ENCODE results near the gene ATF7IP2.
A peak's percentile ranks its signal among the peaks of the same experiment; 100 is the strongest.
"Not testable (repeated sequence)": the region's sequence is repeated elsewhere in the genome, so short reads cannot be mapped to it uniquely, and the experiment has no call there.

The ATF7IP2 gene, protein sequence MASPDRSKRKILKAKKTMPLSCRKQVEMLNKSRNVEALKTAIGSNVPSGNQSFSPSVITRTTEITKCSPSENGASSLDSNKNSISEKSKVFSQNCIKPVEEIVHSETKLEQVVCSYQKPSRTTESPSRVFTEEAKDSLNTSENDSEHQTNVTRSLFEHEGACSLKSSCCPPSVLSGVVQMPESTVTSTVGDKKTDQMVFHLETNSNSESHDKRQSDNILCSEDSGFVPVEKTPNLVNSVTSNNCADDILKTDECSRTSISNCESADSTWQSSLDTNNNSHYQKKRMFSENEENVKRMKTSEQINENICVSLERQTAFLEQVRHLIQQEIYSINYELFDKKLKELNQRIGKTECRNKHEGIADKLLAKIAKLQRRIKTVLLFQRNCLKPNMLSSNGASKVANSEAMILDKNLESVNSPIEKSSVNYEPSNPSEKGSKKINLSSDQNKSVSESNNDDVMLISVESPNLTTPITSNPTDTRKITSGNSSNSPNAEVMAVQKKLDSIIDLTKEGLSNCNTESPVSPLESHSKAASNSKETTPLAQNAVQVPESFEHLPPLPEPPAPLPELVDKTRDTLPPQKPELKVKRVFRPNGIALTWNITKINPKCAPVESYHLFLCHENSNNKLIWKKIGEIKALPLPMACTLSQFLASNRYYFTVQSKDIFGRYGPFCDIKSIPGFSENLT

DNA sequence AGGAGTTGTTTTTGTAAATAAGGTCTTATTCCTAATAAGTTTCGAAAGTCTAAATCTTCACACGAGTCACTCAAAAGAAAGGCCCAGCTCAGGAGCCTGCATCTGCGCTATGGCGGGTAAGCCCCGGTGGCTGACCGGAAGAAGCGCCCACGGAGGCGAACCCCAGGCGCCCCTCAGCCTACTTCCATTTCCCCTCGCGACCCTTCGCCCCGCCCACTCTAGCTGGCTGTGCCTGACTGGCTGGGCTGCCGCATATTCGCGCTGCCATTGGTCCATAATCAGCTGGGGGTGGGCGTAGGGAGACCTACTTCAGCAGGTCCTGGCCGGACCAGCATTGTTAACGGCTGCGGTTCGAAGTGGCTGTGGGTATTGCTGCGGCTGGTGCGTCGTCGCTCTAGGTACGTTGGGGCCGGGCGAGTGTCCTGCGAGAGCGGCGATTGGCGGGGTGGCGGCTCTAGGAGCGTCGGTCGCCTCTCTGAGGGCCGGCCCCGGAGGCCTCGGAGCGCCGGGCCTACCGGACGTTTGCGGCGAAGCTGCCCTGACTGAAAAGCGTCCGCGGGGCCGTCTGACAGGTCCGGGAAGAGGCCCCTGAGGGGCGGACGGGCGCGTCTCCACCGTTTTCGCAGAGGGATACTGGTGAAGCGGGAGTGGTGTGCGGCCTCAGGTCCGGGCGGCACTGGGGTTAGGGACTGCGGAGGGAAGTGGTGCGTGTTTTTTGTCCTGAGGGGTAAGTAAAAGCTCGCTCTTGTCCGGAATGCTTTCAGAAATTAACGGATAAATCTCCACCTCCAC, at the start of gene ATF7IP2:
TSS of gene ATF7IP2 (plus strand) at position 337 of the 792 bp plus-strand sequence. CDS start 44,560 bp downstream, outside the sequence.
- DNase-seq: peak; percentile 77 to 84

DNA sequence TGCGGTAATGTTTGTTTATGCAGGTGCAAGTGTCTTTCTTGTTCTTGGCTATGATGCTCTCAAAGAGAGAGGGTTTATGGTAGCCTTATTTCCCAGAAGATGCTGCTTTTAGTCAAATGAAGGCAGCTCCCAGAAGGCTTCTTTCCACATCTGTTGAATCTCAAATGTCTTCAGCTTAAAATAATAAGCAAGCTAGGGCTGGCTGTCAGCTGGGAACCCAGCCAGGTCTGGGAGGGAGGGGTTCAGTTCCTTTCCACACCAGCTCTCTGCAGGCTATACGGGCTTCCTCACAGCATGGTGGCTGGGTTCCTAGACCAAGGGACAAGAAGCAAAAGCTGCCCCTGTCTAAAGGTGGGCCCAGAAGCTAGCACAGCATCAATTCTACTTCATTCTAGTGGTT, 47.4 kb upstream of the ATF7IP2 start:
- DNase-seq: no peak

DNA sequence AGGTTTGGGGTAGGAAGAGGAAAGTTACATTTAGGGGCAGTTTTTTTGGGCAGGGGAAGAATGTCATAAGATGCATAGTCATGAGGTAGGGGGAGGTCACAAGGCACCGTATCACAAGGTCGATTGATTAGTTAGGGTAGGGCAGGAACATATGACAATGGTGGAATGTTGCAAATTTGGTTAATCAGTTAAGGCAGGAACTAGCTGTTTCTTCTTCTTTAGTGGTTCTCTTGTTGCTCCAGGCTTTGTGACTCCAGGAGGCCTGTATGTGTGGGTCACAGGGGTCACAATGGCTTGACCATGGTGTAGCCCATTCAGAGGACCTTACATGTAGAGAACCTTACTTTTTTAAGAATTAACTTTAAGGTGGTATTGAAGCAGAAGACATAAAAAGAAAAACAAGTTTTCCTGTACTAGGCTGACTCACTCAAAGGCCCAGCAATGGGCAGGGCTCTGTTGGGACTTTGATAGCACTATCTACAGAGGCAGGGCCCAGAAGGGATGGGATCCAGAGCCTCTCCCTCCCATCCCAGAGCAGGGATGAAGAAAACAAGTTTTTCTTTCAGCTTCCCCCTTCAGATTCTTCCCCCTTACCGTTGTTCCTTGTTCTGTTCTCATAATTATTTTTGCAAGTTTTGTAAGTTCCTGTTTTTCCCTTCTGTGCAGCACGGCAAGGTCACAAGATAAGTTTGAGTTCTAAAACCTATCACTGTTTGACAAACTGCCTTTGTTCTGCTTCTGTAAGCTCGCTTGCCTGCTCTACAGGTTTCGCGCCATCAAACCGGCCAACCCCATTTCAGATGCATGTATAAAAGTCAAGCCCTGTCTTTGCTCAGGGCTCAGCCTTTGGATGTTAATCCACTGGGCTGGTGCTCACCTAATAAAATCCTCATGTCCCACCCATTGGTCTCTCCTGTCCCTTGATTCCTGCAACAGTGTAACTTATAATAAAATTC, 45.8 kb upstream of the ATF7IP2 start:
- no peak for DNase-seq

DNA sequence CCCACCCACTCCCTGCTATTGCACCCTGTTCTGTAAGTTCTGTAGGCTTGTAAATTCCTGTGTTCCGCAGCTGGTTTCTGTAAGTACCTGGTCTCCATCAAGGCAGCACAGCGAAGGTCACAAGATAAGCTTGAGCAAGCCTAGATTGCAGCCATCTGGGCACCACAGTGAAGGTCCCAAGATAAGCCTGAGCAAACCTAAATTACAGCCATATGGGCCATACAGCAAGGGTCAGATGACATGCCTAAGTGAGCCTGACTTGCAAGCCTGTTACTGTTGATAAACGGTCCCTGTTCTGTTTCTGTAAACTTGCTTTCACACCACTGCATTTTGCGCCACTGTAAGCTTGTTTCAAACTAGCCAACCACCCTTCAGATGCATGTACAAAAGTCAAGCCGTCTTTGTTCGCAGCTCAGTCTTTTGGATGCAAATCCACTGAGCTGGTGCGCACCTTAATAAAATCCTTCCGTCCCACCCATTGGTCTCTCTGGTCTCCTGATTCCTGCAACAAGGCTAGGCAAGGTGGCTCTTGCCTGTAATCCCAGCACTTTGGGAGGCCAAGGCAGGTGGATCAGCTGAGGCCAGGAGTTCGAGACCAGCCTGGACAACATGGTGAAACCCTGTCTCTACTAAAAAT, 42.6 kb upstream of the ATF7IP2 start:
- no peak for DNase-seq

DNA sequence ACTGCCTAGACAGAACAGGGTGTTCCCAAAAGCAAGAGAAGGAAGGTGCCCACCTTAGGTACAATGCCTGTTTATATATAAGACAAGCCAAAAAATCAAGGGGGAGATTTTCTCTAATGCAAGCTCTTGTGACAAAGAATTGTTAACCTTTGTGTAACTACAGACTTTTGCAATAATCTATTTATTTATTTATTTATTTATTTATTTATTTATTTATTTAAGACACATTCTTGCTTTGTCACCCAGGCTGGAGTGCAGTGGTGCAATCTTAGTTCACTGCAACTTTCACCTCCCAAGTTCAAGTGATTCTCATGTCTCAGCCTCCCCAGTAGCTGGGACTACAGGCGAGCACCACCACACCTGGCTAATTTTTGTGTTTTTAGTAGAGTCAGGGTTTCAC, 41.2 kb upstream of the ATF7IP2 start:
- DNase-seq: not testable (repeated sequence)

DNA sequence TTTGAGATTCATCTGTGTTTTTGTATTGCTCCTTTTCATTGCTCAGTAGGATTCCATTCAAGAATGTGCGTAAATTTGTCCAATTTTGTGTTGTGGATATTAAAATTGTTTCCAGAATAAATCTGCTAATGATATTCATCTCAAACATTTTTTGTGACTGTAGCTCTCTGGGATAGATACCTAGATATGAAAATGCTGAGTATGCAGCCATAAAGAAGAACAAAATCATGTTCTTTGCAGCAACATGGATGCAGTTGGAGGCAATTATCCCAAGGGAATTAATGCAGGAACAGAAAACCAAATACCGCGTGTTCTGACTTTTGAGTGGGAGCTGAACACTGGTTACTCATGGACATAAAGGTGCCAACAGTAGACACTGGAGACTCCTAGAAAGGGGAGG, 40.2 kb upstream of the ATF7IP2 start:
- no peak for DNase-seq

DNA sequence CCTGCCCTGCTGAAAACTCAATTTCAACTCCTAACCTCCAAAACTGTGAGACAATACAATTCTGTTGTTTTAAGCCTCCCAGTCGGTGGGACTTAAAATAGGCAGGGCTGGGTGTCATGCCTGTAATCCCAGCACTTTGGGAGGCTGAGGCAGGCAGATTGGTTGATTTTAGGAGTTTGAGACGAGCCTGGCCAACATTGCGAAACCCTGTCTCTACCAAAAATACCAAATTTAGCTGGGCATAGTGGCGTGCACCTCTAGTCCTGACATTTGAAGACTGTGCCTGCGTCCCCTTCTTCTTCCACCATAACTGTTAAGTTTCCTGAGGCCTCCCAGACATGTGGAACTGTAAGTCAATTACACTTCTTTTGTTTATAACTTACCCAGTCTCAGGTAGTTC, 36.0 kb upstream of the ATF7IP2 start:
- no peak for DNase-seq

DNA sequence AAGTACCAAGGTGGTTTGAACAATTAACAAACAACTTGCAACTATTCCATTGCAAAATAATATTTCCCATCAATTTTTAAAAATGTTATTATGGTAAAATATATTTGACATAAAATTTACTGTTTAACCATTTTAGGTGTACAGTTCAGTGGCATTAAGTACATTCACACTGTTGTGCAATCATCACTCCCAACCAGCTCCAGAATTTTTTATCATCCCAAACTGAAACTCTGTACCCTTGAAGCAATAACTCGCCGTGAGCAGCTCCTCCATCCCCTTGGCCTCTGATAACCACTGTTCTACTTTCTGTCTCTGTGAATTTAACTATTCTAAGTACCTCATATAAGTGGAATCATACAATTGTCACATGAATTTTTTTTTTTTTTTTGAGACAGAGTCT, 33.6 kb upstream of the ATF7IP2 start:
- DNase-seq: no peak

DNA sequence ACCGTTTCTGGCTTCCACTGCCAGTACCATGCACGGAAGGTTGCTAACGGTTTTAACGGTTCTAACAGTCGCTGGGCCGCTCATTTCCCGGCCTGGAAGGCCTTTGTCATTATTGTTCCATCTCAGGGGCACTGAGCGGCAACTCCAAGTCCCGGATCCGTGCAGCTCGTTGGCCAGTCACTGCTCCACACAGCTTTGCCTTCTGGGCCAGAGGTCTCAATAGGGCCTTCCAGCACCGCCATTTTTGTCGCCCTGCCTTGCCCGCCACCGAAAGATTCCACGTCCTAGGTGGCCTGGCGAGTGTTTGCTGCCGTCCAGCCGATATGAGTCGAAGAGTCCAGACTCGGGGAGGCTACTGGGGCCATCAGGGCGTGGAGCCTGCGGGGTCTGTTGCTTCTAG, 30.3 kb upstream of the ATF7IP2 start:
- DNase-seq: no peak

DNA sequence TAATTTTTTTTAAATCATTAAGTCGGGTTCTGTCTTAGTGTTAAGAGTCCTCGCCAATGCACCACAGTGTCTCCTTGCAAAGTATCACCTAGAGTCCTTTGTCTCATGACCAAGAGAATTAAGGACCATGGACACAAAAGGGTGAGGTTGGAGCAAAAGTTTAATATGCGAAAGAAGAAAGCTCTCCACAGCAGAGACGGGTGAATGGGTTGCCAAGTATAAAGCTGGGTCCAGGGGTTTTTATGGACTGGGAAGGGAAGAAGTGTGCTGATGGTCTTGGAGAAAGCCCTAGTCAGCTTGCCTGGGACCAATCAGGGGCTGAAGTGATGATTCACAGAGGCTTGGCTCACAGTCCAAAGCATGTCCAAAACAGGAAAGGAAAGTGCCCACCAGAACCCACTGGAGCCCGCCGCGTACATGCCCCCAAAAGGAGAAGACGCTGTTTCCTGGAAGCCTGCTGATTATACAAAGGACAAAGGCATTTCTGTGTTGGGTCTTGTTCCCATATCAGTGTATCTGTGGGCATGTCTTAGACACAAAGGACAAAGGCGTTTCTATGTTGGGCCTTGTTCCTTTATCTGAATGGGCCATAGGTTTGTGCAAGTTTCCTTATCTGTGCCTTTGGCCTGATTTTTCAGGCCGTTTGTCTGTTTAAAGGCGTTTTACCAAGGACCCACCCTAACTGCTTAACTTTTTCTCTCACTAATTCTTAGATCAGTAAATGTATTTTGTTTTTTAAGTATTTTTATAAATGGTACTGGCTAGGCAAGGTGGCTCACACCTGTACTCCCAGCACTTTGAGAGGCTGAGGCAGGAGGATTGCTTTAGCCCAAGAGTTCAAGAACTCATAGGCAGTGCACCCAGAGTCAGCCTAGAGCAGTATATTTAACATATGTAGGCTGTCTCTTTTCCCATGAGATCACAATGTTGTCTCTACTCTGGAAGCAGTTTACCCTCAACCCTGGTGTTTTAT, 28.7 kb upstream of the ATF7IP2 start:
- DNase-seq: no peak

DNA sequence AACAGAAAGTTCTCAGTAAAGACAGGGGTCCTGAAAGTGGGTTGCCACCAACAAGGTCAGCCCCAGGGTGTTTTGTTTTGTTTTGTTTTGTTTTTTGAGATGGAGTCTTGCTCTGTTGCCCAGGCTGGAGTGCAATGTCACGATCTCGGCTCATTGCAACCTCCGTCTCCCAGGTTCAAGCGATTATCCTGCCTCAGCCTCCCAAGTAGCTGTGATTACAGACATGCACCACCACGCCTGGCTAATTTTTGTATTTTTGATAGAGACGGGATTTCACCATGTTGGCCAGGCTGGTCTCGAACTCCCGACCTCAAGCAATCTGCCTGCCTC, 24.1 kb upstream of the ATF7IP2 start:
- not testable (repeated sequence) for DNase-seq

DNA sequence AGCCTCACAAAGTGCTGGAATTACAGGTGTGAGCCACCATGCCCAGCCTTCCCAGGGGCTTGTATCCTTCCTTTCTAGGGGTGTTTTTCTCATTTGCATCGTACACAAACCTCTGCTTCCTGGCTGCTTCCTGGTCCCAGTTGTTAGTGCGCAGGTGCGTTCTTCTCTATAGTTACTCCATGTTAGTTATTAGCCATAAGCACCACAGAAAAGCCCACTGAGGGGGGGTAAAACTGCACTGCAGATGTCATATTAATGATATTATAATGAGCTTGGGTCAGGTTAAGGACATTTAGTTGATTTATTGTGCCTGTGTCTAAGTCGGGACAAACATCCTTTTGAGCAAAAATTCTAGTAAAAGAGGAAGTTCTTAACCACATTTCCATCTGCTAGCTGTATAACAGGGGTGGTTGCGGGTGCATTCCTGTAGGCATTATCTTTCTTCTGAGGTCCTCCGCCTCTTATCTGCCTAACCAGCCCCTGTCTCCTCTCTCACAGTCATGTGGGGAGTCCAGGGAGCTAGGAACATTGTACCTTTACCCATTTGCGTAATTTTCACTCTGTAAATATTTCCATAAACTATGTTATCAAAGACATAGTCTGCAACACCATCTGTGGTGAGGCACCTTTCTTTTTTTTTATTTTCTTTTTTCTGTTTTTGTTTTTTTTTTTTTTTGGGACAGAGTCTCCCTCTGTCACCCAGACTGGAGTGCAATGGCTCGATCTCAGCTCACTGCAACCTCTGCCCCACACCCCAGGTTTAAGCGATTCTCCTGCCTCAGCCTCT, 23.6 kb upstream of the ATF7IP2 start:
- no peak for DNase-seq

DNA sequence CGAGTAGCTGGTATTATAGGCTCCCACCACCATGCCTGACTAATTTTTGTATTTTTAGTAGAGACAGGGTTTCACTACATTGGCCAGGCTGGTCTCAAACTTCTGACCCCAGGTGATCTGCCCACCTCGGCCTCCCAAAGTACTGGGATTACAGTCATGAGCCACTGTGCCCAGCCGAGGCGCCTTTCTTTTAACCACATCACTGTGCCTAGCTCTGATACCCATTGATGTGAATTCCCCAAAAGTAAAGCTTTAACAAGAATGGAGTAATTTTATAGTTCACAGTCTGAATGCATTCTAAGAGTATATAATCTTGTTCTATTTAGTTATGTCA, 23.0 kb upstream of the ATF7IP2 start:
- not testable (repeated sequence) for DNase-seq

DNA sequence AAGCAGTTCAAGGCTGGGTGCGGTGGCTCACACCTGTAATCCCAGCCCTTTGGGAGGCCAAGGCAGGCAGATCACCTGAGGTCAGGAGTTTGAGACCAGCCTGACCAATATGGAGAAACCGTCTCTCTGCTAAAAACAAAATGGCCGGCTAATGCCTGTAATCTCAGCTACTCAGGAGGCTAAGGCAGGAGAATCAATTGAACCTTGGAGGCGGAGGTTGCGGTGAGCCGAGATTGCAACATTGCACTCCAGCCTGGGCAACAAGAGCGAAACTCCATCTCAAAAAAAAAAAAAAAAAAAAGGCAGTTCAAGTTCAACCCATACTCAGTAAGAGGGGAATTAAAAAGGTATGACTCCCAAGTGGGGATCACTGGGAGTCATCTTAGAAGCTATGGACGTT, 19.2 kb upstream of the ATF7IP2 start:
- not testable (repeated sequence) for DNase-seq

DNA sequence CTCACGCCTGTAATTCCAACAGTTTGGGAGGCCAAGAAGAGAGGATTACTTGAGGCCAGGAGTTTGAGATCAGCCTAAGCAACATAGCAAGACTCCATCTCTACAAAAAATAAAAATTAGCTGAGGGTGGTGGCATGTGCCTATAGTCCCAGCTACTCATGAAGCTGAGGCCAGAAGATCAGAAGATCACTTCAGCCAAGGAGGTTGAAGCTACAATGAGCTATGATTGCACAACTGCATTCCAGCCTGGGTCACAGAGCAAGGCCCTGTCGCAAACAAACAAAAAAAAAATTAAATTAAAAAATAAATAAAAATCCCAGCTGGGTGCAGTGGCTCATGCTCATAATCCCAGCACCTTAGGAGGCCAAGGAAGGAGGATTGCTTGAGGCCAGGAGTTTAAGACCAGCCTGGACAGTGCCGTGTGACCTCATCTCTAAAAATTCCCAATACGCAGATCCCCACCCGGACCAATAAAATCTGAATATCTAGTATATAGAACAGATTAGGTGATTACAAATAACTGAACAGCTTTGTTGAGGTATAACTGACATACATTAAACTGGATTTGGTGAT, 18.2 kb upstream of the ATF7IP2 start:
- no peak for DNase-seq

DNA sequence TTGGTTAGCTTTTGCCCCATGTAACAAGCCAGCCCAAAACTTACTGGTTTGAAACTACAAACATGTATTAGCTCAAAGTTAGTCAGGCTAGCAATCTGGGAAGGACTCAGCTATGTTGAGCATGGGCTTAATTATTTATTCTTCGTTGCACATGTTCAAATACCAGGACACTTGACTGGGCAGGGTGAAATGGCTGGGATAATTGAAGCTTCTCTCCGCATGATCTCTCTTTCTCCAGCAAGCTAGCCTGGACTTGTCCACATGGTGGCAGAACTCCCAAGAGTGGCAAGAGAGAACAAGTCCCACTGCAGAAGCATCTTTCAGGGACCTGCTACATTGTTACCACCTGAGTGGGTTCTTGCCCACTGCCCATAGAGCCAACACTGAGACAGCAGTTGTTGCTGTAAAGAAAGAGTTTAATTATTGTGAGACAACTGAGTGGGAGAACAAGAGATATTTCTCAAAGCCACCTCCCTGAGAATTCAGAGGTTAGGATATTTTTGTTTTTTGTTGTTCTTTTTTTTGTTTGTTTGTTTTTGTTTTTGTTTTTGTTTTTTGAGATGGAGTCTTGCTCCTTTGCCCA, 16.8 kb upstream of the ATF7IP2 start:
- no peak for DNase-seq

DNA sequence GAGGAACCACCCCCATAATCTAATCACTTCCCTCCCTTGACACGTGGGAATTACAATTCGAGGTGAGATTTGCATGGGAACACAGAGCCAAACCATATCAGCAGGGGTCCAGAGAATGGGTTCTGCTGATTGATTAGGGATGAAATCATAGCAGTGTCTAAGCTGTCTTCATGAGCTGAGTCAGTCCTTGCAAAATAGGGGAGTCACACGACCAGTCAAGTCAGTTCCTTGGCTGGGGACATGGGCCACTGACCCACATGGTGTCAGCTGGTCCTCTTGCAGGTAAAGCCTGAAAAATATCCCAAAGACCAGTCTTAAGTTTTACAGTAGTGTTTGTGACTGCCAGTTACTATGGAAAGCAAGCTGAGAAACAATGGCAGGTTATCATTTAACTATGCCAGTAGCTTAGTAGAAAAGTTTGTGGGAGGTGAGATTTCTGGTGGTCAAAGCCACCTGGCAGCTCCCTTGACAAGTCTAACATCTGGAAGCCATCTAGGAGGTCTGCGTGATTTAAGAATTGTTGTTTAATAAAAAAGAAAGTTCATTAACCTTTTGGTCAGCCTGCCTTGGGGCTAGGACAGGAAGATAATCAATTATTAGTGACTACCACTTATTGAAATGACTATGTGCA, 15.7 kb upstream of the ATF7IP2 start:
- no peak for DNase-seq

DNA sequence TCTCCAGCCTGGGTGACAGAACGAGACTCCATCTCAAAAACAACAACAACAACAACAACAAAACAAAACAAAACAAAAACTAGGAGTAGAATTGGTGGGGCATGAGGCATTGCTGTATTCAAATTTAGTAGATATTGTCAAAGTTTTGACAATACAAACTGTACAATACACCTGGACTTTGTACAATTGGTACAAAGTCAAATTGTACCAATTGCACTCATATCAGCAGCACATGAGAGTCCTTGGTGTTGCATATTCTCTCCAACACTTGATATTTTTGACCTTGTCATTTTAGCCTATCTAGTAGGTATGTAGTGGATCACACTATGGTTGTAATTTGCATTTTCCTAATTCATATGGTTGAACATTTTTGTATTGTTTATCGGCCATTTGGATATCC, 14.3 kb upstream of the ATF7IP2 start:
- no peak for DNase-seq

DNA sequence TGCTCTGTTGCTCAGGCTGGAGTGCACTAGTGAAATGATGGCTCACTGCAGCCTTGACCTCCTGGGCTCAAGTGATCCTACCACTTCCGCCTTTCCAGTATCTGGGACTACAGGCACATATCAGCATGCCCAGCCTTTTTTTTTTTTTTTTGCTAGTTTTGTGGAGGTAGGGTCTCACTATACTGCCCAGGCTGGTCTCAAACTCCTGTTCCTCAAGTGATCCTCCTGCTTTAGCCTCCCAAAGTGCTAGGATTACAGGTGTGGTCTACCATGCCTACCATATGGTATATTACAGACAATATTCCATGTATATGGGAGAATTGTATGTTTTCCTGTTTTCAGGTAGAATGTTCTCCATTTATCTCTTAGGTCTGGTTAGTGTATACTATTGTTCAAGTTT, 12.3 kb upstream of the ATF7IP2 start:
- DNase-seq: no peak

All from SW 1271 (cell line).